Measurements from ENCODE around the gene DMRTC2. TPM values are rescaled to one million over a fixed set of nuclear protein-coding genes. Genes with fewer than 3 reads are reported as not detected.

Gene DMRTC2
- total RNA-seq, 2 experiments from 2014 or later, result not detected

DNA sequence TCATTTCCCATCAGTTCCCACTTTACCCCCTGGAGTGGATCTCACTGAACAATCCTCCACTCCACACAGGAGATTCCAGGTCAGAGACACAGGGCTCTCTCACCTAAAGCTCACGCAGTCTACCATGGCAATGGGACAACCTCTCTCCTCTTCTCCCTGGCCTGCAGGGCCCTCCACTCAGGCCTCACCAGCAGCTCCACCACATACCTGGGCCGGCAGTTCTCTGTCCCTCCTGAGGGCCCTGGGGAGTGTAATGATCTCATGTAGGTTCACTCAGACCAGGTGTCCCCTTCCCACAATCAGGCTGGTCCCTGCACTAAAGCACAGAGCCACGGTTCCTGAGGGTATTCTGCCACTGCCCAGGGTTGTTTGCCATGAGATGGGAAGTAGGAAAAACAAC is 32.9 kb upstream of the DMRTC2 start:
- CTCF ChIA-PET, result interaction anchor here (2.0 to 4.4 kb wide), 2 partner anchors 17 to 19 kb away, joined by 7 to 10 read pairs; no protein-coding TSS in a partner anchor
- Mint-ChIP-seq H3K9me3 (ENCODE audit: insufficient read depth) (no peaks in the 10 kb centered on the region), H3K36me3 (ENCODE audit: low read depth) (no peaks in the 10 kb centered on the region), H3K27me3 (ENCODE audit: low read depth) (no peaks in the 10 kb centered on the region), H3K4me3 (no peak overlapping the region), H3K4me1 (ENCODE audit: low read depth) (peaks cover 10% of the 10 kb centered on the region), H3K27ac (no peak overlapping the region)
- POLR2A ChIA-PET, result no interaction called here
- no peak for ATAC-seq
- no peak for DNase-seq

DNA sequence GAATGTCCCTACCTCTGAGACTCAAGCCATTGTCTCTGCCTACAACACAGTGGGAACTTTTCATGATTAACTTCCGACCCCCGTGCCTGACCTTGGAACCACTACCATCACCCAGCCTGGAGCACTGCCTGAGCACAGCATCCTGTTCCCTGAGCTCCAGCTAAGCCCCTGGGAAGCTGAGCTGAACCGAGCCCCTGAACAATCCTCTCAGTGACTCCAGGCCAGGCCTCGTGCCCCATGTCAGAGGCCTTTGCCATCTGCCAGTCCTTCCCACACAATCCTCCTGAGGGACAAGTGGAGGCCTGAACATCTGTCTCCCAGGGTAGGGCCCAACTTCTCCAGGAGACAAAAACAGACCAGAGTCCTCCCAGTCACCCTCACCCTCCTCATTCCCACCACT is 30.9 kb upstream of the DMRTC2 start:
- Mint-ChIP-seq H3K9me3 (ENCODE audit: insufficient read depth) (no peaks in the 10 kb centered on the region), H3K27ac (no peak overlapping the region), H3K27me3 (ENCODE audit: low read depth) (no peaks in the 10 kb centered on the region), H3K4me1 (ENCODE audit: low read depth) (peaks cover 10% of the 10 kb centered on the region), H3K36me3 (ENCODE audit: low read depth) (no peaks in the 10 kb centered on the region), H3K4me3 (no peak overlapping the region)
- no peak for ATAC-seq
- DNase-seq, result no peak
- CTCF ChIA-PET, result interaction anchor here (1.0 to 4.4 kb wide), 3 partner anchors 10 to 21 kb away, joined by 3 to 10 read pairs (median 3); no protein-coding TSS in a partner anchor
- POLR2A ChIA-PET, result no interaction called here

GRCh38 chr19:41815301-41815700 is 29.5 kb upstream of the DMRTC2 start:
- no peak overlapping the region for H3K27ac Mint-ChIP-seq
- H3K9me3 Mint-ChIP-seq (ENCODE audit: insufficient read depth), result no peaks in the 10 kb centered on the region
- CTCF ChIA-PET, result interaction anchor here (3.0 kb wide), 1 partner anchor 20 kb away, joined by 8 read pairs; no protein-coding TSS in a partner anchor

GRCh38 chr19:41816761-41817160 is 28.1 kb upstream of the DMRTC2 start:
- POLR2A ChIA-PET, result no interaction called here
- no peaks in the 10 kb centered on the region for H3K9me3 Mint-ChIP-seq (ENCODE audit: insufficient read depth)
- DNase-seq, result no peak
- peaks cover 8% of the 10 kb centered on the region for H3K27me3 Mint-ChIP-seq (ENCODE audit: low read depth)
- H3K4me1 Mint-ChIP-seq (ENCODE audit: low read depth), result peaks cover 10% of the 10 kb centered on the region
- ATAC-seq, result no peak
- H3K36me3 Mint-ChIP-seq (ENCODE audit: low read depth), result no peaks in the 10 kb centered on the region
- H3K4me3 Mint-ChIP-seq, result no peak overlapping the region
- no peak overlapping the region for H3K27ac Mint-ChIP-seq
- CTCF ChIA-PET, result interaction anchor here (1.5 to 3.0 kb wide), 2 partner anchors 22 to 24 kb away, joined by 8 to 9 read pairs; no protein-coding TSS in a partner anchor

More at GRCh38 chr19:41815301-41815700, 29.5 kb upstream of the DMRTC2 start:
- Mint-ChIP-seq H3K36me3 (ENCODE audit: low read depth) (no peaks in the 10 kb centered on the region), H3K27me3 (ENCODE audit: low read depth) (no peaks in the 10 kb centered on the region), H3K4me1 (ENCODE audit: low read depth) (peaks cover 10% of the 10 kb centered on the region), H3K4me3 (no peak overlapping the region)
- POLR2A ChIA-PET, result no interaction called here
- no peak for ATAC-seq
- DNase-seq, result no peak

DNA sequence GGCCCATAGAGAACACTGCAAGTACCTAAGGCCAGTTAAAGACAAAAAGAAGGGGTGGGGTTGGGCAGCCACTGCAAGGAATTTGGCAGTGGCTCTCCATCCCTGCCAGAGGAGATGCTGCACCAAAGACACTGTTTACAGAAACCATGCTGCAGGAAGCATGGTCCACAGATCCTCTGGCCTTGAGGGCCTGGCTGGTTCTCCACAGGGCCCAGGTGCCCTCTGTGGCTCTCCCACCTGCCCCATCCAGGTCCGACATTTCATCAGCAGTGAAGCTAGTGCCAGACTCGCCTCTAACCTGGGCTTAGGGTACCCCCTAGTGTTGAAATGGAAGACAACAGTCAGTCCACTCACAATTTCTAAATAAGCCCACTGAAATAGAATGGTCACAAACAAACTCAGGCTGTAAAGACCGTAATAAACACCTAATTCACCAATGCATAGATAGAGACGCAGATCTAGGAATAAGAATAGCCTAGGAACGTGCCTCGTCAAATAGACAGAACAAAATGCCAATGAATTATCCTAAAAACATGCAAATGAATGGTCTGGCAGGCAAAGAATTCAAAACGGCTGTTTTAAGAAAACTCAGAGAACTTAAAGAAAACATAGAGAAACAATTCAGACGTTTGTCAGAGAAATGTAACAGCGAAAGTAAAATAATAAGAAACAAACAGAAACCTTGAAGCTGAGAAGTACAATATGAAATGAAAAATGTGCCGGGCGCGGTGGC is 23.7 kb upstream of the DMRTC2 start:
- Mint-ChIP-seq H3K9me3 (ENCODE audit: insufficient read depth) (no peaks in the 10 kb centered on the region), H3K36me3 (ENCODE audit: low read depth) (no peaks in the 10 kb centered on the region), H3K27ac (no peak overlapping the region), H3K4me3 (no peak overlapping the region), H3K4me1 (ENCODE audit: low read depth) (no peaks in the 10 kb centered on the region), H3K27me3 (ENCODE audit: low read depth) (peaks cover 16% of the 10 kb centered on the region)
- ATAC-seq, result peak; percentile 88
- peak; percentile 66 for DNase-seq
- ChIA-PET POLR2A (no interaction called here), CTCF (interaction anchor here (0.6 to 8.5 kb wide), 13 partner anchors 10 to 179 kb away, joined by 3 to 152 read pairs (median 4); partner anchors contain the start of genes CEACAM3 and RPS19)

- no peaks in the 10 kb centered on the region for H3K4me1 Mint-ChIP-seq (ENCODE audit: low read depth)
- no peaks in the 10 kb centered on the region for H3K36me3 Mint-ChIP-seq (ENCODE audit: low read depth)
- no peak overlapping the region for H3K4me3 Mint-ChIP-seq
- CTCF ChIA-PET, result interaction anchor here (1.3 to 5.0 kb wide), 2 partner anchors 43 to 46 kb away, joined by 7 to 22 read pairs; no protein-coding TSS in a partner anchor
- H3K9me3 Mint-ChIP-seq (ENCODE audit: insufficient read depth), result no peaks in the 10 kb centered on the region
- DNase-seq (no peak), ATAC-seq (no peak)
- no peak overlapping the region for H3K27ac Mint-ChIP-seq
- peaks cover 29% of the 10 kb centered on the region for H3K27me3 Mint-ChIP-seq (ENCODE audit: low read depth)
- POLR2A ChIA-PET, result no interaction called here
Observed at GRCh38 chr19:41837981-41838708, 6.7 kb upstream of the DMRTC2 start.

- ChIA-PET CTCF (interaction anchor here (1.0 to 5.0 kb wide), 3 partner anchors 44 to 54 kb away, joined by 3 to 22 read pairs (median 7); no protein-coding TSS in a partner anchor), POLR2A (no interaction called here)
- H3K9me3 Mint-ChIP-seq (ENCODE audit: insufficient read depth), result no peaks in the 10 kb centered on the region
- no peak overlapping the region for H3K4me3 Mint-ChIP-seq
- DNase-seq (no peak), ATAC-seq (no peak)
- no peaks in the 10 kb centered on the region for H3K4me1 Mint-ChIP-seq (ENCODE audit: low read depth)
- H3K27ac Mint-ChIP-seq, result no peak overlapping the region
- H3K36me3 Mint-ChIP-seq (ENCODE audit: low read depth), result no peaks in the 10 kb centered on the region
- H3K27me3 Mint-ChIP-seq (ENCODE audit: low read depth), result peaks cover 31% of the 10 kb centered on the region
Observed at GRCh38 chr19:41839211-41839610, 5.6 kb upstream of the DMRTC2 start.

DNA sequence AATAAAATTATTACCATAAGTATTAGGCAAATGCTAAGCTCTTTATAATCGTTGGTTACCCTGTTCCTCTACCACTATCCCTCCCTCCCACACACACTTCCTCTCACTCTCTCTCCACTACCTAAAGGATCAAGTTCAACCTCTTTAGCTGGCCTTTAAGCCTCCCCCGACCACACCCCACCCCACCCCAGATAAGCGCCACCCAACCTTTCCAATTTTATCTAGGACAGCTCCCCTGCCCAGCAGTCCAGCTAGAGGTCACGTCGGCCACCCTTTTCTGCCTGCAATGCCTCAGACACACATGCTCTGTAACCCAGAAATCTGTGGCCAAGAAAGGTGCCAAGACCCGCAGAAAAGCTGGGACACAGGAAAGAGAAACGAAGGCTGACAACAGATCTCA is 1.5 kb upstream of the DMRTC2 start:
- Mint-ChIP-seq H3K9me3 (ENCODE audit: insufficient read depth) (no peaks in the 10 kb centered on the region), H3K36me3 (ENCODE audit: low read depth) (no peaks in the 10 kb centered on the region), H3K27me3 (ENCODE audit: low read depth) (peaks cover 18% of the 10 kb centered on the region), H3K4me1 (ENCODE audit: low read depth) (no peaks in the 10 kb centered on the region), H3K4me3 (no peak overlapping the region), H3K27ac (no peak overlapping the region)
- CTCF ChIA-PET, result interaction anchor here (1.1 kb wide), 2 partner anchors 20 to 50 kb away, joined by 3 read pairs; no protein-coding TSS in a partner anchor
- POLR2A ChIA-PET, result interaction anchor here (0.6 kb wide), 1 partner anchor 461 kb away, joined by 3 read pairs; no protein-coding TSS in a partner anchor
- DNase-seq (no peak), ATAC-seq (no peak)

DNA sequence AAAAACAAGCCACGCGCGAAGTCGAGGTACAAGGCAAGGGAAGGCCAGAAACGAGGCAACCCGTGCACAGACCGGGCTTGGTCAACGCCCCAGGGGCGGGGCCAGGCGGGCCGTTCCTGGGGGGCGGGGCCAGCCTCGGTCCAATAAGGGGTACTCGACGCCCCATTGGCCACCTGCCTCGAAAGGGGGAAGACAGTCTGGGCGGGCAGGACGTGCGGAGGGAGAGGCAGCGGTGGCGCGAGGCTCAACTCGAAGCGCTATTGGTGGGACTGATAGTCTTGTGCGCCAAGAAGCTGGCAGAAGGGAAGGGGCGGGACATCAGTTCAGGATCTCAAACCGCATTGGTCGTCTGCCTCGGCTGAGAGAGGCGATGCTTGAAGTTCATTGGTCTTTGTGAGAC is 241 bp upstream of the DMRTC2 start, which contains the start of gene LYPD4:
LYPD4 (minus strand) TSS at position 83 of the 400 bp plus-strand sequence. CDS start 5,398 bp downstream, outside the sequence.
- no peak for DNase-seq
- ChIA-PET POLR2A (no interaction called here), CTCF (no interaction called here)
- Mint-ChIP-seq H3K27me3 (ENCODE audit: low read depth) (peaks cover 9% of the 10 kb centered on the region), H3K4me1 (ENCODE audit: low read depth) (no peaks in the 10 kb centered on the region), H3K36me3 (ENCODE audit: low read depth) (no peaks in the 10 kb centered on the region), H3K9me3 (ENCODE audit: insufficient read depth) (no peaks in the 10 kb centered on the region), H3K4me3 (no peak within 1 kb of the TSS), H3K27ac (no peak within 1 kb of the TSS)
- ATAC-seq, result no peak

- H3K27me3 Mint-ChIP-seq (ENCODE audit: low read depth), result peaks cover 8% of the 10 kb centered on the region
- CTCF ChIA-PET, result no interaction called here
- POLR2A ChIA-PET, result no interaction called here
- DNase-seq (no peak), ATAC-seq (no peak)
- no peaks in the 10 kb centered on the region for H3K36me3 Mint-ChIP-seq (ENCODE audit: low read depth)
- no peaks in the 10 kb centered on the region for H3K4me1 Mint-ChIP-seq (ENCODE audit: low read depth)
- H3K27ac Mint-ChIP-seq, result no peak overlapping the region
- no peak overlapping the region for H3K4me3 Mint-ChIP-seq
- H3K9me3 Mint-ChIP-seq (ENCODE audit: insufficient read depth), result no peaks in the 10 kb centered on the region
Observed at GRCh38 chr19:41845051-41845590, 279 bp downstream of the DMRTC2 start.

GRCh38 chr19:41847351-41848105 is 2.7 kb downstream of the DMRTC2 start:
- no peak overlapping the region for H3K4me3 Mint-ChIP-seq
- CTCF ChIA-PET, result interaction anchor here (1.5 kb wide), 1 partner anchor 26 kb away, joined by 3 read pairs; no protein-coding TSS in a partner anchor
- no peak overlapping the region for H3K27ac Mint-ChIP-seq
- no peak for ATAC-seq
- peaks cover 19% of the 10 kb centered on the region for H3K27me3 Mint-ChIP-seq (ENCODE audit: low read depth)
- H3K4me1 Mint-ChIP-seq (ENCODE audit: low read depth), result no peaks in the 10 kb centered on the region
- no peak for DNase-seq
- H3K9me3 Mint-ChIP-seq (ENCODE audit: insufficient read depth), result no peaks in the 10 kb centered on the region
- POLR2A ChIA-PET, result no interaction called here
- H3K36me3 Mint-ChIP-seq (ENCODE audit: low read depth), result no peaks in the 10 kb centered on the region
